NCI-H146 (cell line): Measurements from ENCODE around the gene MSANTD1.
"Not testable (repeated sequence)": the region's sequence is repeated elsewhere in the genome, so short reads cannot be mapped to it uniquely, and the experiment has no call there.

ENCODE experiments used
- DNase-seq: peaks from one replicate; lab custom pipeline; 2025; lab: John Stamatoyannopoulos, UW

Gene MSANTD1

DNA sequence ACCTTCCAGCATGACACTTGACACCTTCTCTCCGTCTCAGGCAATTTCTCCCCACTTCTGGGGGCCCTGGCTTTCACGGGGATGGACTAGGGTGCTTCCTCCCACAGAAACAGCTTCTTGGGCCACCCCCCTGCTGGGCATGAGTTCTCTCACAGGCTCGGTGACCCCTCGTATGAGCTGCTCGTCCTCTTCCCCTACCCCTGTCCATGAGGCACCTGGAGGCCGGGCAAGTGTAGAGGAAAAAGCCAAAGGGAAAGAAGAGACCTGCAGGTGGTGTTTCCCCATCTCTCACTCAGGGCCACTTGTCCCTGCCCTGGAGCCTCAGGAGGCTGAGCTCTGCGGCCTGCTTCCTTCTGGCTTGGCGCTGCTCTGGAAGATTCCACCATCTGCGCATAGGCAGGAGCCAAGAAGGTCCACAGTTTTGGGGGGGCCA, 41.9 kb downstream of the MSANTD1 start:
- DNase-seq = no peak

DNA sequence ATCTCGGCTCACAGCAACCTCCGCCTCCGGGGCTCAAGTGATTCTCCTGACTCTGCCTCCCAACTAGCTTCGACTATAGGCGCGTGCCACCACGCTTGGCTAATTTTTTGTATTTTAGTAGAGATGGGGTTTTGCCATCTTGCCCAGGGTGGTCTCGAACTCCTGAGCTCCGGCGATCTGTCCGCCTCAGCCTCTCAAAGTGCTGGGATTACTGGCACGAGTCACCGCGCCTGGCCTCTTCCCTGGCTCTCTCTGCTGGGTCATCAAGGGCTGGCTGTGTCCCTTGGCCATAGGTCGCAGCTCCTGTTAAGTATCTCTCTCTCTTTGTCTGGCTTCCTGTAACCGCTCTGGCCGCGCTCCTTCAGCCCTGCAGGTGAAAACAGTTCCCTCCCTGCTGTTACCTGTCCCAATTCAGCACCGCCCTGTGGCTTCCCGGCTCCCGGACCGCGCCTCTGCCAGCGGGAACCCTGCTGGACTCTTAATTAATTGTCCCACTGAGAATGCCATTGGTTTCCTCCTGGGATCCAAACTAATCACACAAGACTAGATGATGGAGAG, 42.5 kb downstream of the MSANTD1 start:
- DNase-seq = peak; percentile 83

DNA sequence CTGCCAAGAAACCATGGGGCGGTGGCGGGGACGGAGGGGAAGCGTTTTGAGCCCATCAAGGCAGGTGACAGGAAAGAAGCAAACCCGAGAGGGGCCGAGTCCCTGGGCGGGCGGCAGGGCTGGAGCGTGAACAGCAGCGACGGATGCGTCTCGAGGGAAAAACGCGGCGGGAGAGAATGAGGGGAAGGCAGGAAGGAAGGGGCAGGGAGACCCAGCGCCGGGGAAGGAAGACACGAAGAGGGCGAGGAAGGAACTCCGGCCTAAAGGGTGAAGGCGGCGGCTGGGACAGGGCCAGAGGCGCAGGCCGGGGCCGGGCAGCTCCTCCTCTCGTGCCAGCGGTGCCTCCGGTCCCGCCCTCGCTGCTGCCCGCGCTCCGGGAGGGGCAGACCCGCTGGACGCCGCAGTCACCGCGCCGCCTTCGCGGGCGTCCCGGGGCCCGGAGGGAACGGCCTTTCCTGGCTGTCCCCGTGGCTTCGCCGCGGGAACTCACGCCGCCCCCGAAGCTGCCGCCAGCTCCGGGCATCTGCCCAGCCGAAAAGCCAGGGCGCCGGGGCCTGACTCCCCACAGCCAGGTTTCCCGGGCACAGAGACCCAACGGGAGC, 43.1 kb downstream of the MSANTD1 start:
- DNase-seq = no peak

DNA sequence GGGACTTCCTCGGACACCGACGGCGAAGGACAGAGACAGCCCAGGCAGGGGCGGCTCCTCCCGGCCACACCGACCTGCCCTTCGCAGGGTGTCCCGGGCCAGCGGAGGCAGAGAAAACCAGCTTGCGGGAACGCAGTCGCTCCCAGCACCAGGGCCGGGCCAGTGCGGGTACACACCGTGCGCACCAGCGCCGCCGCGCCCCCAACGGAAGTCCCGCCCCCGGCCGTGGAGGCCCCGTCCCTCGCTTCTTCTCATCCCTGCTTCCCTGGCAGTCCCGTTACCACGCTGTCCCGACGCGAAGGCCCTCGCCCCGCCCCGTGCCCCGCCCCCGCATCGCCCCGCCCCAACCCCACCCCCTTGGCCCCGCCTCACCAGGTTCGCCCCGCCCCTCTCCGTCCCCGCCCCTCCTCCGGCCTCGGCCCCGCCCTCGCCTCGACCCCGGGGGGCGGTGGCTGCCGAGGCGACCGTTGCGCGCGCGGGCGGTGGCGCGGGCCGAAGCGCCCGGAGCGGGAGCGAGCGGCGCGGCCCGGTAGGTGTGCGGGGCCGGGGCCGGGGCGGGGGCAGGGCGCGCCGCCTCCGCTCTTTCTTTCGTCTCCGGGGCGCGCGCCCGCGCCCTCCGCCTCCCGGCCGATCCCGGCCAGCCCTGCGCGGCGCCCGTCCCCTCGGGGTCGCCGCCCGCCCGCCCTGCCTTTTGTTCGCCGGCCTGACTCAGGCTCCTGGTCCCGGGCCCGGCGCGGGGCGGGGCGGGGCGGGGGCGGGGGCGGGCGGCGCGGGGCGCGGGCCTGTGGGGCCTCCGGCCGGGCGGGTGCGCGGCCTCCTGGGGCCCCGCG, 43.8 kb downstream of the MSANTD1 start, which contains the start of gene RGS12:
TSS of gene RGS12 (plus strand) at position 451 of the 830 bp plus-strand sequence. CDS start 23,150 bp downstream, outside the sequence.
- DNase-seq = peak; percentile 94

DNA sequence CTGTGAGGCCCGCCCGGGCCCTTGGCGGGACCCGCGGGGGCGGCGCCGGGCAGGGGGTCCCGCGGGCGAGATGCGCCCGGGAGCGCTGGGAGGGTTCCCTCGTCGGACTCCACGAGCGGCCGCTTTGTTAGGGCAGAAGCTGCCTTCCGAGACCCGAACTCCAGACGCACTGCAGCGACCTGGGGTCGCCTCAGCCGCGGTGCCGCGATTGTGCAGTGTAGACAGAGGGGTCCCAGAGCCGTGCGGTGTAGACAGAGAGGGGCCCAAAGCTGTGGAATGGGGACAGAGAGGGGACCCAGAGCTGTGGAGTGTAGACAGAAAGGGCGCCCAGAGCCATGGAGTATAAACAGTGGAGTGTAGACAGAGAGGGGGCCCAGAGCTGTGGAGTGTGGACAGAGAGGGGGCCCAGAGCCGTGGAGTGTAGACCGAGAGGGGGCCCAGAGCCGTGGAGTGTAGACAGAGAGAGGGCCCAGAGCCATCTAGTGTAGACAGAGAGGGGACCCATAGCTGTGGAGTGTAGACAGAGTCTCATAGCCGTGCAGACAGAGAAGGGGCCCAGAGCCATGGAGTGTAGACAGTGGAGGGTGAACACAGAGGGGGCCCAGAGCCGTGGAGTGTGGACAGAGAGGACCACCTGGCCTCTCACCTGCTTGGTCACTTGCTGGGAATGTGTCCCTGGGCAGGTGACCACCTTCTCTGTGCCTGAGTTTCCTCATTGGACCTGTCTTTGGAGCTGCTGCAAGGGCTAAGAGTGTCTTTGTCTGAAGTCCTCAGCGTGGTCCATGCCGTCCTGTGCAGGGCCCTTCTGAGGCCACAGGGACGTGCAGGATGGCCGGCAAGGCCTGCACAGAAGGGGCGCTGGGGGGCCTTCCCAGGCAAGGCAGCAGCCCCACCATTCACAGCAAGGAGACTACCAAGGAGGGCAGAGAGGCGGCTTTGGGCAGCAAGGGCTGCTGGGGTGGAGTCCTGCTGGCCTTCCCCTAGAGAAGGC, 44.7 kb downstream of the MSANTD1 start:
- DNase-seq = no peak

DNA sequence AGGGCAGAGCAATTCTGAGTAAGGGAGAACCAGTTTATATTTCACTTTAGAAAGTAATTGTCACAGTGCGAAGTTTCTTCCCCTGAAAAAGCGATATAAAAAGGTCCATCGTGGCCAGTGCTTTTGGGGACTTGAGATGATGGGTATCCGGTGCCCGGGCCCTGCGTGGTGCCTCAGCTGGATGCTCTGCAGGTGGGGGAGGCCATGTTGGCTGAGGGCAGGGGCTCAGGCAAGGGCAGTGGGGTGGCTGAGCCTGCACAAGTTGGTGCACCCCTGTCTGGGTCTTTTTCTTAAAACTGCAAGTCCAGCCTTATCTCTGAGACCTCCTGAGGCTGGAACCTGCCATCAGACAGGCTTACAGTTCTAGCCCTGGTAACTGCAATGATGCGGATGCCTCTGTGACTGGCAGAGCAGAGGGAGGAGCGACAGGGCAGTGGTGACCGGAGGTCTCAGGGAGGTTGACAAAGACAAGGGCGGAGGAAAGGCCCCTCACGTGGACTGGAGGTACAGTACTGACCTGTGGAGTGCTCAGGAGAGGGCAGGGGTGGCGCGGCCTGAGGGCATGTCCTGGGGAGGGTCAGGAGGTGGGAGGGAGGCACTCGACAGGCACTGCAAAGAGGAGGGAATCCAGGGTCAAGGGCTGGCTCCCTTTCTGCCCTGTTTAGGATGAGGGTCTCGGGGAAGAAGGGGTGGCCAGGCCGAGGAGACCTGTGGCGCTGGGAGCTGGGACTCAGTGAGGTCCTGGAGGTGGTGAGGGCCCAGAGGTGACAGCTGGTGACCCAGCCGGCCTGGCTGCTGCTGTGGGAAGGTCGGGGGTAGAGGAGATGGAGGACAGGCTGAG, 45.7 kb downstream of the MSANTD1 start:
- no peak for DNase-seq

DNA sequence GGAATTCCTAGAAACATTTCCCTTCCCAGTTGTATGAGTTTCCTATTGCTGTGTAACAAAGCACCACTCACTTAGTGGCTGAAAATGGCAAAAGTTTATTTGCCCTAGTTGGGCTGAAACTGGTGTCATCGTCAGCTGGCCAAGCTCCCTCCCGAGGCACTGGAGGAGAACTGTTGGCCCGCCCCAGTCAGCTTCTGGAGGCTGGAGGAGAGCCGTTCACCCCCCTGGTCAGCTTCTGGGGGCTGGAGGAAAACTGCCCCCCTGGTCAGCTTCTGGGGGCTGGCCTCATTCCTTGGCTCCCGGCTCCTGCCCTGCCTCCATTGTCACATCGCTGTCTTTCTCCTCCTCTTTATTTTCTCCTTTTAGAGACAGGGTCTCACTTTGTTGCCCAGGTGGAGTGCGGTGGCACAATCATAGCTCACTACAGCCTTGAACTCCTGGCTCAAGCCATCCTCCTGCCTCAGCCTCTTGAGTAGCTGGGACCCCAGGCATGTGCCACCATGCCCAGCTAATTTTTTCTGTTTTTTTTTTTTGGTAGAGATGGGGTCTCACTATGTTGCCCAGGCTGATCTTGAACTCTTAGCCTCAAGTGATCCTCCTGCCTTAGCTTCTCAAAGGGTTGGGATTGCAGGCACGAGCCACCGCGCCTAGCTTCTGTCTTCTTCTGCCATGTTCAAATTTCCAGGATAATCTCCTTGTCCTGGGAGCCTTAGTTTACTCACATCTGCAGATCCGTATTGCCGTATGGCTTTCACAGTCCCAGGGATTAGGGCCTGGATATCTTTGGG, 47.1 kb downstream of the MSANTD1 start:
- DNase-seq = no peak

DNA sequence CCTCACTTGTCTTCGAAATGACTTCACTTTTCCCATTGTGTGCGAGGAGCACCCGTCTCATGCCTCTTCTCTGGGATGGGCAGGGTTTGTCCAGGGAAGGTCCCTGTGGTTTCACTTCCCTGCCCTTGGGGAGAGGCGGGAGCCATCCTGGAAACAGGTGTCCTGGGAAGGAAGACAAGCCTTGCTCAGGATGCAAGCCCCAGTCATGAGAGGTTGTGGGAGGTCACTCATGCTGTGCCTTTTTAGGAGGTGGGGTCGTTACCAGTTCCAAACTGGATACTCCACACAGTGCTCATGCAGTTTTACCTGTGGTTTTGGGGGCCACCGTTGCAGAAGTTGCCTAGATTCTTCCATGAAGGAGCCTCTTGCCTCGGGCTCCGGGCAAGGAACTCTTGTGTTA, 47.7 kb downstream of the MSANTD1 start:
- no peak for DNase-seq

DNA sequence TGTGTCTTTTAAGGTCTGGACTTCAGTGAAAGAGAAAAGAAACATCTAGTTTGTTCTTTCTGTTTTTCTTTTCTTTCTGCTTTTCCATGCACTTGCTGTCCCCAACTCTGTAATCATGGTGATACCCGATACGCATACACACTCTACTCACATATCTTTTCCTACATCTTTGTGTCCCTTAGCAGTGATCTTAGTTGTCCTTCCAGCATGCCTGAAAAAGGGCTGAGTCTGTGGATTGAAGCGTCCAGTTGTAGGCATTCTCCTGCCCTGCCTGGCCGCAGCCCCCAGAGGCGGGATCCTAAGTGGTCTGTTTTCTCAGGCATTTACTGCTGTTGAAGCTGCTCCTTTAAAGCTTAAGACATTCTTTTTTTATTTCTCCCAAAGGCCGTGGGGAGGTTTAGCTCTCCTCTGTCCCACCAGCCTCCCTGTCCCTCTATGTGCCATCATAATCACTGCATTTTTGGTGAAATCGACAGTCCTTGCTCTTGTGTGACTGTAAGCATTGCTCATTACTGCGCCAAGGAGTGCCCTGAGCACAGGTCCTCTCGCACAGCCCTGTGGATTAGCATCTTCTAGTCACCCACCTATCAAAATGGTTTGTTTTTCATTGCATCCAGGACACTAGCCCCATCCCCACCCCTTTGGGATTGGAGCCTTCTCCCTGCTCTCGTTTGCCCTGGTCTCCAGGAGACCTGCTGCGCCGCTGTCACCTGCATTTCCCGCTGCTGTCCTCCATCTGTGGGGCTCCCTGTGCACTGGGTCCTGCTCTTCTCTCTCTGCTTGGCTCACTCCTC, 48.3 kb downstream of the MSANTD1 start:
- DNase-seq = no peak

DNA sequence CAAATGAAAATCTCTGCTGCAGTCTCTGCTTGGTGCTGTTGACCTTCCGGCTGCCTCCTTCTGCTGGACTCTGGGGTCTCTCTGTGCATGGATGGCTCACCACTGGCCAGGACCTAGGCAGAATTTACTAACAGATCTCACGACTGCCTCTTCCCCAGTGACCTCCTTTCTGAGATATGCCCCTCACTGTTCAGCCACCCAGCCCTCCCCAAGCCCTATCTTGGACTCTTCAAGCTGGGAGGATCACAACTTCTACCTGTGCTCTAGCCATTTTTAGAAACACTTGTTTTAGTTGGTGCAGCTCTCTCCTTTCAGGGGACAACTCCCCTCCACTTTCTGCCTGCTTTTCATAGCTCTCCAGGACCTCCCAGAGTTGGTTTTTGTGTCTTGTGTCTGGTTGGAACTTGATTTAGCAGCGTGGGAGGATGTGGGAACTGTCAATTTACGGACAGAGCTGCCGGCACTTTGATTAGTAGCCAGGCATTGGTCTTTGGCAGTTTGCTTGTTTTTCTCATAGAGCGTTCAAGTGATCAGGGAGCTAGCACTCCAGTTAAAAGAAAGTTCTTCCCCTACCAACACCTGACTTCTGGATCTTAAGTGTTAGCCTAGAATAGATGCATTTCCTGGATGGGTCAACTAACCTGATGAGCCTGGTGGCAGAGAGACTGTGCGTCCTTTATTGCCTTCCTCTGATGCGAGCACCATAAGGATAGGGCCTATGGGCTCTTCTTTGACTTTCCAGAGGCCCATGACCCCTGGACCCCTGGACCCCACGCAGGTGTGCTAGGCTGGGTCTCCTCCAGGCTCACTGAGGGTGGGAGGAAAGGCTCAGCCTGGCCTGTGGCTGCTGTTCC, 50.4 kb downstream of the MSANTD1 start:
- DNase-seq = no peak

DNA sequence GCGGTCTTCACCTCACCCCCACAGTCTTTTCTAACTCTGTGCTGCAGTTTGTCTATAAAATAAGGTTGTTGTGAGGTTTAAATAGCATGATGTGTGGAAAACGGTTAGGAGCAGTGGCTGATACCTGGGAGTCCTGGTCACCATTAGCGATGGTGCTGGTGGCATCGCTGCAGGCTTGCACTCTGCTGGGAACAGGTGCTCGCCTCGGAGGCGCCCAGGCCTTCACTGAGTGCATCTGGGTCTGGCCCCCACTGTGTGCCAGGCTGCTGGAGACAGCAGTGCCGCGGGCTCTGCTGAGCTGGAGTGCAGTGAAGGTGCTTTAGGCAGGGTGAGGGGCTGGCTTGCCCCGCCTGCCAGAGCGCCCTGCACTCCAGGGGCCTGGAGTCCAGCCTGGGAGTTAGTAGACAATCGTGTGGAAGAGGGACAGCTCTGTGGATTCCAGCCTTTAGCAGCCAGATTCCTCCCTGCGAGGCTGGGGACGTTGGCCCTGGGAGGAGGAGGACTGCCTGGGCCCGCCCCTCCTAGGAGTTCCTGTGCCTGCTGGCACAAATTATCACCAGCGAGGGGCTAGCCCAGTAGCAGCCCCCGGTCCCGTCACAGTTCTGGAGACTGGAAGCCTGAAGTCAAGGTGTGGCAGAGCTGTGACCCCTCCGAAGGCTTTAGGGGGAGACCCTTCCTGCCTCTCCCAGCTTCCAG, 51.2 kb downstream of the MSANTD1 start:
- no peak for DNase-seq

DNA sequence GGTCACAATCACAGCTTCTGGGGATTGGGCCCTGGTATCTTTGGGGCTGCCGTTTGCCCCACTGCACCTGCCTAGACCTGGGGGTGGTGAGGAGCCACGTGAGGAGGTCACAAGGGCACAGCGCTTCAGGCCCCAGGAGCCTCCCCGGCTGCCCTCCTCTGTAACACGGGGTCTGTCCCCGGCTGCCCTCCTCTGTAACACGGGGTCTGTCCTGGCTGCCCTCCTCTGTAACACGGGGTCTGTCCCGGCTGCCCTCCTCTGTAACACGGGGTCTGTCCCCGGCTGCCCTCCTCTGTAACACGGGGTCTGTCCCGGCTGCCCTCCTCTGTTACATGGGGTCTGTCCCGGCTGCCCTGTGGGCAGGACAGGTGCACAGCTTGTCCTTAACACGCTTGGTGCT, 51.9 kb downstream of the MSANTD1 start:
- DNase-seq = not testable (repeated sequence)

DNA sequence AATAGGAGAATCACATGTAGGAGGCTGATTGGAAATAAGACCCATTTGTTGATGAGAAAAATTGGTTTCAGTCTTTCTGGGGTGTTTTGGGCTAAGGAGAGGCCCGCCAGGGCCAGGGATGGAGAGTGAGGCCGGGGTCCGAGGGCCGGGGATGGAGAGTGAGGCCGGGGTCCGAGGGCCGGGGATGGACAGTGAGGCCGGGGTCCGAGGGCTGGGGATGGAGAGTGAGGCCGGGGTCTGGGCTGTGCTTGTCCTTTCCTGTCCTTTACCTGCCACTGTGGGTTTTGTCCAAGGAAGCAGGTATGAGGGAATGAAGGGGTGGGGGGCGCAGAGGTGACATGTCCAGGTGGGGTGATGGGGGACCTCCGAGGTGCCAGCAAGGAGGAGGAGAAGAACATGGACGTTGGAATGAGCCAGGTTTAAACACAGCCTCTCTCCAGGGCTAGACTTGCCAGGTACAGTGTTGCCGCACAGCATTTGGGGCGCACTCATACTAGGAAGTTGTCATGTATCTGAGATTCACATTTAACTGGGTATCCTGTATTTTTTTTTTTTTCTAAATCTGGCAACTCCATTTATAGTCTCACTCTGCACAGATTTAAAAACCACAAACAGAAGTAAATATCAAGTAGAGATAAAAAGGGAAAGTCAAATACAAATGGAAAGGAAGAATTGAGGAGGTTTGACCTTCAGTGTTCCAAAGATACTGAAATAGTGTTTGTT, 52.7 kb downstream of the MSANTD1 start:
- DNase-seq = no peak

DNA sequence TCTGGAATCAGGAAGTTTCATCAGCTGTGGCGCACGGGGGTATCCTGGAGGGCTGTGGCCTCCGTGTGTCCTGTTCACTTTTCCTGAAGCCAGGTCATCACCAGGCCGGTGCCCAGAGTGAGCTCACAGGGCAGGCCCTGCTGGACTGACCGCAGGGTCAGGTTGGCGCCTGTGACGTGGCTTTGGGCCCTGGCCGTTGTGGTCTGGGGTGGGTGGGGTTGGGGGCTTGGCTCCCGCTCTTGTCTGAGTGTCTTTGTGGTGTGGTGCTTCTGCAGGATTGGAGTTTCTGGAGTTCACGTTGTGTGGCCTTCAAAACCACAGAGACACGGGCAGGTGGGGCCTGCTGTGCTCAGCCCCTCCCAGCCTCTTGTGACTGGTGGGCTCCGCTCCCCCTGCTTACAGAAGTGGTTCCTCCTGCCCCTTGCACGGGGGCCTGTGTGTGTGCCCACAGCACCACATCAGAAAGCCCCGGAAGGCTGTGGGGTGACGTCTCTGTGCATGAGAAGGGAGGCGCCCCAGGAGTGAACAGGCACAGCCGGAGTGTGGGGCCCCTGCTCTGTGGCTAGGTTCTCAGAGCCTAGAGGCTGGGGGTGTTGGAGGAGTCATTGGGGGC, 53.3 kb downstream of the MSANTD1 start:
- no peak for DNase-seq

DNA sequence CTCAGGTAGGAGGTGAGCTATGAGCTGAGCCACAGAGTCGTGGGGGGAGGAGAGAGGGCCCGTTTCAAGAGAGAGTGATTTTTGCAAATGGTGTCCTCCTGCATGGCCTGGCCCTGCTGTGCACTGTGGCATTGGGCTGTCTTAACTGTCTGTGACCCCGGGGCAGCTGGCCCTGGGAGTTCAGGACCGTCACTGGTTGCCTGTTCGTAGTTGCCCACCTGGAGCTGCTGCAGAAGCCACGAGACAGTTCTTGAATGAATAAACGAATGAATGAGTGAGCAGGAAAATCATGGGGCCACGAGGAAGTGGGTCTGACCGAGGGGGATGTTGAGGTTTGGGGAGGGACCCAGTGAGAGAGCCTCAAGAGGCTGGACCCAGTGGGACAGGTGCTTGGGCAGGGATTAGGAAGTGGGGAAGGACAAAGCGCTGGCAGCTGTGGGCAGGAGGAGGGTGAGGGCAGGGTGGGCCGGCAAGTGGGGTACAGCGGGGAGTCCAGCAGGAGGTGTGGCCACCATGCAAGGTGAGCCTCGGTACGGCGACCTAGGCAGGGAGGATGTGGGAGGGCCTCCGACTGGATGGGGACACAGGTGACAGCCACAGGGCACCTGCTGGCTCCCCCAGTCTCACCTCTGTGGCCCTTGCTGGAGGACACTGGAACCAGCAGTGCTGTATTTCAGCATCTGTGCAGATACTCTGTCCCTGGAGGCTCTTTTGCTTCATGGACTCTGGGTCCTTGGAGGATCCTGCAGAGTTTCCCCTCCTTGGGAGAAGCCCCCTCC, 54.0 kb downstream of the MSANTD1 start:
- no peak for DNase-seq

DNA sequence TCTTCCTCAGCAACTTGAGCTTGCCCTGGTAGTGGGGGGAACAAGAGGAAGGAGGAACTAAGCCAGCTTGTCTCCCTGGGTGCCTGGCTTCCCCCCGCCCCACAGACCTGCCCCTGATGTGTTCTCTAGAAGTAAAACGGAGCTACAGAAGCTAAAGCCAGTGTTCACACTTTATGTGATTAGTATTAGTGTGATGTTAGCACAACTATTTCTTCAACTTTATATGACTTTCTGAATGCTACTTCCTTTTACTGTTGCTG, 54.5 kb downstream of the MSANTD1 start:
- DNase-seq = no peak
